MM.1S (cell line): ENCODE data around the gene MYEF2.

Source experiments
- DNase-seq: peaks from one replicate; pipeline ENCODE4 v3.0.0-alpha.2; 2015
- H2AFZ ChIP-seq: fragments of 300-600 bp; sonication (generic); 2 replicates; pipeline ENCODE4 v1.6.0; 2016; ENCODE audit warnings: antibody characterized with exemption, low read length
- H3F3A ChIP-seq: fragments of 300-600 bp; sonication (generic); 2 replicates; pipeline ENCODE4 v1.6.1; 2016; ENCODE audit warnings: mild to moderate bottlenecking, antibody characterized with exemption, low read length, moderate library complexity, mixed read lengths; ENCODE audit not compliant: insufficient read depth
- H3K27ac ChIP-seq: fragments of 300-600 bp; sonication (generic); 2 replicates; pipeline ENCODE4 v1.5.1; 2016; ENCODE audit warnings: mild to moderate bottlenecking, low read length
- H3K27me3 ChIP-seq: fragments of 300-600 bp; sonication (generic); replicated peaks from 2 replicates; pipeline ENCODE4 v1.6.0; 2016; ENCODE audit warnings: low read length; ENCODE audit not compliant: insufficient read depth
- H3K36me3 ChIP-seq: fragments of 300-600 bp; sonication (generic); replicated peaks from 2 replicates; pipeline ENCODE4 v1.6.1; 2016; ENCODE audit warnings: mild to moderate bottlenecking, low read length, mixed read lengths; ENCODE audit not compliant: insufficient read depth
- H3K4me1 ChIP-seq: fragments of 300-600 bp; sonication (generic); 2 replicates; pipeline ENCODE4 v1.6.1; 2016; ENCODE audit warnings: low read length, mixed read lengths
- H3K4me2 ChIP-seq: fragments of 300-600 bp; sonication (generic); 2 replicates; pipeline ENCODE4 v1.6.0; 2016; ENCODE audit warnings: low read depth, low read length
- H3K4me3 ChIP-seq: fragments of 300-600 bp; sonication (generic); 2 replicates; pipeline ENCODE4 v1.5.1; 2016; ENCODE audit warnings: low read length, mixed read lengths
- H3K79me2 ChIP-seq: fragments of 300-600 bp; sonication (generic); 2 replicates; pipeline ENCODE4 v1.6.1; 2016; ENCODE audit warnings: mixed run types, low read length, mixed read lengths
- H3K9ac ChIP-seq: fragments of 300-600 bp; sonication (generic); 2 replicates; pipeline ENCODE4 v1.6.1; 2016; ENCODE audit warnings: low read length, mixed read lengths
- H3K9me2 ChIP-seq: fragments of 300-600 bp; sonication (generic); replicated peaks from 2 replicates; pipeline ENCODE4 v1.6.1; 2016; ENCODE audit warnings: mild to moderate bottlenecking, low read length, mixed read lengths; ENCODE audit not compliant: insufficient read depth
- H3K9me3 ChIP-seq: fragments of 300-600 bp; sonication (generic); replicated peaks from 2 replicates; pipeline ENCODE4 v1.6.1; 2016; ENCODE audit warnings: mild to moderate bottlenecking, low read length, mixed read lengths; ENCODE audit not compliant: insufficient read depth
- H4K20me1 ChIP-seq: fragments of 300-600 bp; sonication (generic); 2 replicates; pipeline ENCODE4 v1.6.1; 2016; ENCODE audit warnings: mild to moderate bottlenecking, low read length, moderate library complexity, mixed read lengths; ENCODE audit not compliant: insufficient read depth
- EZH2 ChIP-seq: fragments of 300-600 bp; sonication (generic); optimal IDR thresholded peaks from 2 replicates; pipeline ENCODE3; 2017; ENCODE audit warnings: low read depth, mild to moderate bottlenecking, antibody characterized with exemption, low read length, mixed read lengths
- EZH2phosphoT487 ChIP-seq: fragments of 300-600 bp; sonication (generic); IDR thresholded peaks from 2 replicates; pipeline ENCODE4 v1.6.1; 2018; ENCODE audit warnings: antibody characterized with exemption, low read length
- TF ChIP-seq, protein P1 (sequence below): fragments of 300-600 bp; sonication (generic); IDR thresholded peaks from 2 replicates; pipeline ENCODE4 v1.5.1; 2016; ENCODE audit warnings: antibody characterized with exemption, low read length, mixed read lengths

MYEF2 gene

DNA sequence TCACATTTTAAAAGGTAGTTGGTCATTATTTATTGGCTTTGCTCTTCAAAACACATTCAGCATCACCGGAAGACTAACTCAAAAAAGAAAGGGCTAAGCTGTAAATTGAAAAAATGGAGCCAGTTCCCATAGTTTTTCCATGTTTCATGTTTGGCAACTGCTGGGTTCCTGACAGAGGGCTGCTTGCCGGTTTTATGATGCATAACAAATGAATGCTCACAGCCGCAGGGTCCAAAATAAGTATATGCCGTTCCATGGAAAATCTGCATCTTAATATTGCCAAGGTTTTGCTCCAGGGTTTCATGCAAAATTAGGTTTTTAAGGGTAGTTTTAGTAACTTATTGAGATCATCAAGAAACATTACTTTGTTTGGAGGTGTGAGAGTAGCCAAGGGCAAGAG lies 43.8 kb upstream of the MYEF2 start:
- no peak overlapping the region for H3K9ac ChIP-seq
- no peak overlapping the region for H3K4me3 ChIP-seq
- H3K27ac ChIP-seq, result no peak overlapping the region
- no peaks in the 10 kb centered on the region for H4K20me1 ChIP-seq
- no peaks in the 10 kb centered on the region for H3K36me3 ChIP-seq
- H3K9me2 ChIP-seq, result no peaks in the 10 kb centered on the region
- H3K79me2 ChIP-seq, result no peaks in the 10 kb centered on the region
- DNase-seq, result no peak
- no peaks in the 10 kb centered on the region for H3K9me3 ChIP-seq
- no peaks in the 10 kb centered on the region for H3K27me3 ChIP-seq
- no peak overlapping the region for H3K4me2 ChIP-seq
- H2AFZ ChIP-seq, result no peak overlapping the region
- no peak for TF ChIP-seq EZH2
- TF ChIP-seq, protein P1, sequence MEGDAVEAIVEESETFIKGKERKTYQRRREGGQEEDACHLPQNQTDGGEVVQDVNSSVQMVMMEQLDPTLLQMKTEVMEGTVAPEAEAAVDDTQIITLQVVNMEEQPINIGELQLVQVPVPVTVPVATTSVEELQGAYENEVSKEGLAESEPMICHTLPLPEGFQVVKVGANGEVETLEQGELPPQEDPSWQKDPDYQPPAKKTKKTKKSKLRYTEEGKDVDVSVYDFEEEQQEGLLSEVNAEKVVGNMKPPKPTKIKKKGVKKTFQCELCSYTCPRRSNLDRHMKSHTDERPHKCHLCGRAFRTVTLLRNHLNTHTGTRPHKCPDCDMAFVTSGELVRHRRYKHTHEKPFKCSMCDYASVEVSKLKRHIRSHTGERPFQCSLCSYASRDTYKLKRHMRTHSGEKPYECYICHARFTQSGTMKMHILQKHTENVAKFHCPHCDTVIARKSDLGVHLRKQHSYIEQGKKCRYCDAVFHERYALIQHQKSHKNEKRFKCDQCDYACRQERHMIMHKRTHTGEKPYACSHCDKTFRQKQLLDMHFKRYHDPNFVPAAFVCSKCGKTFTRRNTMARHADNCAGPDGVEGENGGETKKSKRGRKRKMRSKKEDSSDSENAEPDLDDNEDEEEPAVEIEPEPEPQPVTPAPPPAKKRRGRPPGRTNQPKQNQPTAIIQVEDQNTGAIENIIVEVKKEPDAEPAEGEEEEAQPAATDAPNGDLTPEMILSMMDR, result no peak
- TF ChIP-seq EZH2phosphoT487, result no peak
- no peaks in the 10 kb centered on the region for H3F3A ChIP-seq
- no peaks in the 10 kb centered on the region for H3K4me1 ChIP-seq

DNA sequence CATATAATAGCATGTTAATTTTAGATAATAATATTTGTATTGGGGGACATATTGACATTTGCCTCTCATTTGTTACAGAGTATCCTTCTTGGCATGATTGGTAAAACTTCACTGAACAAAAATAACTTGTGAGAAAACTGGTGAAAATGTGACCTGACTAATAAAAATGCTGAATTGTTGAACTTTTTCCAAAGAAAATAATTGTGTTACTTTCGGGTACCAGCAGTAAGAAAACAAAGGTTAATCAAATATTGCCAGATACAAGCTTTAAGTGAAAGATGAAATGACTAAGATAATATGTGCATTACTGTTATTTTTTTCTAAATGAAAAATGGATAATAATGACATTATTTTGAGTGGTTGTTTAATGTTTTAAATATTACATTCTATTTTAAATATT lies 43.2 kb upstream of the MYEF2 start:
- DNase-seq, result no peak
- Histone ChIP-seq H3K27ac (no peak overlapping the region), H3K4me2 (no peak overlapping the region), H3K4me1 (no peaks in the 10 kb centered on the region), H2AFZ (no peak overlapping the region), H3K4me3 (no peak overlapping the region), H3K79me2 (no peaks in the 10 kb centered on the region), H3F3A (no peaks in the 10 kb centered on the region), H3K9ac (no peak overlapping the region), H3K9me2 (no peaks in the 10 kb centered on the region), H3K36me3 (no peaks in the 10 kb centered on the region), H3K27me3 (no peaks in the 10 kb centered on the region), H4K20me1 (no peaks in the 10 kb centered on the region), H3K9me3 (no peaks in the 10 kb centered on the region)
- TF ChIP-seq EZH2phosphoT487, result no peak
- TF ChIP-seq, protein P1, result no peak
- no peak for TF ChIP-seq EZH2

DNA sequence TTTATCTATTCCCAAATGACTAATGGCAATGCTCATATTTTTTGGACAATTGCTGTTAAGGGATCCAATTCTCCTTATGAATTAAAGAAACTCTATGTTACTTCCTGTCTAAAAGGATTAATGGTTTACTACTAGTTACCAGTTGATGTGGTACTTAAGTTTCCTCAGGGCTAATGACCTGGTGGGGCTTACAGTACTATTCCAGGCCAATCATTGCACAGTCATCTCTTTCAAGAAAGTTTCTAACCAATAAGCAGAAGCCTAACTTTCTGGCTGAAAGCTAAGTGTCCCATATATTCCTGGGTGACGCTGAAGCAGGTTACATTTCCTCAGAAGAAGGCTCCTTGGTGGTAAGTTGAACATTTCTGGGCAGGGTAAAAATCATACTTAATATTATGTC lies 27.9 kb upstream of the MYEF2 start, which contains the start of gene SLC12A1:
Gene SLC12A1 (plus strand): TSS at position 322 of the 400 bp plus-strand sequence. CDS start 1,418 bp downstream, outside the sequence.
- Histone ChIP-seq H3F3A (no peaks in the 10 kb centered on the region), H2AFZ (no peak within 1 kb of the TSS), H3K4me1 (no peaks in the 10 kb centered on the region), H3K36me3 (no peaks in the 10 kb centered on the region), H3K9ac (no peak within 1 kb of the TSS), H3K9me2 (no peaks in the 10 kb centered on the region), H3K79me2 (no peaks in the 10 kb centered on the region), H3K9me3 (no peaks in the 10 kb centered on the region), H3K27ac (no peak within 1 kb of the TSS), H3K27me3 (no peaks in the 10 kb centered on the region), H4K20me1 (no peaks in the 10 kb centered on the region), H3K4me2 (no peak within 1 kb of the TSS), H3K4me3 (no peak within 1 kb of the TSS)
- TF ChIP-seq EZH2 (no peak), EZH2phosphoT487 (no peak)
- TF ChIP-seq, protein P1, result no peak
- DNase-seq, result no peak
